Bladder microvascular endothelial cell (primary cell): ENCODE results near the gene FAM111B. TPM values are rescaled to one million over a fixed set of nuclear protein-coding genes. Genes with fewer than 3 reads are reported as not detected.

Experiments used
- total RNA-seq: library from RNA; depleted of rRNA; stranded (reverse); fragments of >200 nt; gene quantifications from 2 replicates; pipeline ENCODE4 v1.2.3, GENCODE V29; 2014

The FAM111B gene, protein sequence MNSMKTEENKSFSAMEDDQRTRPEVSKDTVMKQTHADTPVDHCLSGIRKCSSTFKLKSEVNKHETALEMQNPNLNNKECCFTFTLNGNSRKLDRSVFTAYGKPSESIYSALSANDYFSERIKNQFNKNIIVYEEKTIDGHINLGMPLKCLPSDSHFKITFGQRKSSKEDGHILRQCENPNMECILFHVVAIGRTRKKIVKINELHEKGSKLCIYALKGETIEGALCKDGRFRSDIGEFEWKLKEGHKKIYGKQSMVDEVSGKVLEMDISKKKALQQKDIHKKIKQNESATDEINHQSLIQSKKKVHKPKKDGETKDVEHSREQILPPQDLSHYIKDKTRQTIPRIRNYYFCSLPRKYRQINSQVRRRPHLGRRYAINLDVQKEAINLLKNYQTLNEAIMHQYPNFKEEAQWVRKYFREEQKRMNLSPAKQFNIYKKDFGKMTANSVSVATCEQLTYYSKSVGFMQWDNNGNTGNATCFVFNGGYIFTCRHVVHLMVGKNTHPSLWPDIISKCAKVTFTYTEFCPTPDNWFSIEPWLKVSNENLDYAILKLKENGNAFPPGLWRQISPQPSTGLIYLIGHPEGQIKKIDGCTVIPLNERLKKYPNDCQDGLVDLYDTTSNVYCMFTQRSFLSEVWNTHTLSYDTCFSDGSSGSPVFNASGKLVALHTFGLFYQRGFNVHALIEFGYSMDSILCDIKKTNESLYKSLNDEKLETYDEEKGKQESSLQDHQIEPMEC
- total RNA-seq, result 13.9 and 31.7 TPM in 2 replicates

DNA sequence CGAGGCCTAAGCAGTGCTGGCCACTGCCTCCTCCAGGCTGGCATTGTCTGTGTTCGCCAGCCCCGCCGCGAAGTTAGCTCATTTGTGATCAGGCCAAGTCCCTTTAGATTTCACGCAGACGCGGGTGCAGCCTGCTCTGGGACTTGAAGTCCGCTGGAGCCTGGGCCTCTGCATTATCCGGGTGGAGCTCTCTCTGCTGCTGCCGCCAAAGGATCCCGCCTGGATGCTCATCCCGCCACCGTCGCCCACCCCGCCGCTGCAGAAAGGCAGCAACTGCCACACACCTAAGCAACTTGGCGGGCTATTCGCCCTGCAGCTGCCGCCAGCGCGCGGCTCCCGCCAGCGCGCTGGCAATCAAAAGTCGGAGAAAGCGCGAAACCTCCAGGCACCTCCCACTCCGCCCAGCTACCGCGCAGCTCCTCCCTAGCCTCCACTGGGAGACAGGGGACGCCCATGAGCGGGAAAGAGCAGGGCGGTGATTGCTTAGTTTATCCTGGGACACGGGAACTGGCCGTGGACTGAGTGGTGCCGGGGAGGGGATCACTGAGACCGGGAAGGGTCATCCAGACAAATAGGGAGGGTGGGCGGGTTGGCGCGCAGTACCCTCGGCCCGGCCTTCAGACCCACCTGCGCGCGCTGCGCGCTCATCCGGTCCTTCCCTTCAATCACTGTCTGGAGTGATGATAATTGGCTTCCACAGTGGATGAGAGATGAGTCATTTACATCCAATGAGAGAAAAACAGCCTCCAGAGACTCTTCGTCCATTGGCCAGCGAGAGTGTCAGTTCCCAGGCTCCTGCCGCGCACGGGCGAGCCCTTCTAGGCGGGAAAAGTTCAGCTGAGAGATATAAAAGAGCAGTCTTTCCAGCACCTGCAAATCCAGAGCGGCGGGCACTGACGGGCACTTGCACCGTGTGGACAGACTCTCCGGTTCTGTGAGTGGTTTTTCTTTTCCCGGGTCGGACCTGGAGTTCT, at the start of gene FAM111B:
FAM111B (plus strand) TSS at position 875 of the 974 bp plus-strand sequence. CDS start 2,389 bp downstream, outside the sequence.

DNA sequence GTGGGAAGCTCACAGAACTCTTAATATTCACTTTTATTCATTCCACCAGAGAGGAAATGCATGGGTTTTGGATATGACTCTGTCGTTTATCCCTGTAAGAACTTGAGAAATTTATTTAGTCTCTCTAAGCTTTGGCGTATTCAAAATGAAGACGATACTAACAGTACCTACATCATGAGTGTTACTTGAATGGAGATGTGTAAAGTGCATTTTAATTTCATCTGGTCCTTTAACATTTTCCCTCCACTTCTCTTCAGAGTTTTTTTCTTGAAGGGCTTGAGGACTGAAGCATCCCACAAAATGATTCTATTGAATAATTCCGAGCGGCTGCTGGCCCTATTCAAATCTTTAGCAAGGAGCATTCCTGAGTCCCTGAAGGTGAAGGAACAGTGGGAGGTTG, 21.0 kb upstream of the FAM111B start, which contains the start of gene GLYATL1B:
GLYATL1B (plus strand) TSS at position 301 of the 400 bp plus-strand sequence; CDS start at position 301, 0 bp downstream.

DNA sequence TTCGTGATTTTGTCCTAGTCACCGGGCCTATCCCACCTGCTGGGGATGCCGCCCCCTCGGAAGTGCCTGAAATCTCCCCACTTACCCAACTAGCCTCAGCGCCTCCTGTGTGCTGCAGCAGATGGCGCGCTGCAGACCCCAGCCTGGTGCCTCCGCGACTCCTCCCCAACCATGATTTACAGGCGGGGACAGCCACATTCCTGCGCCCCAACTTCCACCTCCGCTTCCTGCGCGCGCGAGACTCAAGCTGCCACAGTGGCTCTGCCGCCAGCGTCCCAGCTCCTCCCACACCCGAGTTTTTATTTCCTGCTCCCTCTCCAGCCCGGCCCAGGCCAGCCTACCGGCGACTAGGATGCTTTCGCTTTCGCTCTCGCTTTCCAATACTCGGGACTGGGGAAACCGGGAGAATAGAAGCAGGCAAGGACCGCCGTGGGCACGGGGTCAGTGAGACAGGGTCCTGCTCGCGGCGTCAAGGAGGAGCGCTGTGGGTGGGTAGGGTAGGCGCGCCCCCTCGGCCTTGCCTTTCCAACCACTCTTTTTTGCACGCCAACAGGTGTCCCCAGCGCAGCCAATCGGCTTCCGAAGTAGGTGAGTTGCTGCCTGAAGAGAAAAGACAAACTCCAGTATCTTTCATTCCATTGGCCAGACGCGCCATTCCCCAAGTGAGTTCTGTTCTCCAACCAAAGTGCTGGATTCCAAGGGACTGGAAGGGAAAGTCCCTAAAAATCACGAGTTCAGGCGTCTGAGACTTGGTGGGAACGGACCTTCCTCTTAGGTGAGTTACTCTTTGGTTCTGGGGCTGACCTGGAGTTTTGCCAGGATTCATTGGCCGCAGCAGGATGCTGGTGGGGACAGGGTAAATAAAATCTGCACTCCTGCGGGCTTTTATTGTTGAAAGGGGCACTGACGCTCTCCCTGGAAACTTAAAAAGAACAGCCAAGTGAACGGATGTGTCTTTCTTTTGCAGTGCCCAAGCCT, 35.8 kb downstream of the FAM111B start, which contains the start of gene FAM111A:
FAM111A (plus strand) TSS at position 327 of the 978 bp plus-strand sequence. CDS start 6,017 bp downstream, outside the sequence.

DNA sequence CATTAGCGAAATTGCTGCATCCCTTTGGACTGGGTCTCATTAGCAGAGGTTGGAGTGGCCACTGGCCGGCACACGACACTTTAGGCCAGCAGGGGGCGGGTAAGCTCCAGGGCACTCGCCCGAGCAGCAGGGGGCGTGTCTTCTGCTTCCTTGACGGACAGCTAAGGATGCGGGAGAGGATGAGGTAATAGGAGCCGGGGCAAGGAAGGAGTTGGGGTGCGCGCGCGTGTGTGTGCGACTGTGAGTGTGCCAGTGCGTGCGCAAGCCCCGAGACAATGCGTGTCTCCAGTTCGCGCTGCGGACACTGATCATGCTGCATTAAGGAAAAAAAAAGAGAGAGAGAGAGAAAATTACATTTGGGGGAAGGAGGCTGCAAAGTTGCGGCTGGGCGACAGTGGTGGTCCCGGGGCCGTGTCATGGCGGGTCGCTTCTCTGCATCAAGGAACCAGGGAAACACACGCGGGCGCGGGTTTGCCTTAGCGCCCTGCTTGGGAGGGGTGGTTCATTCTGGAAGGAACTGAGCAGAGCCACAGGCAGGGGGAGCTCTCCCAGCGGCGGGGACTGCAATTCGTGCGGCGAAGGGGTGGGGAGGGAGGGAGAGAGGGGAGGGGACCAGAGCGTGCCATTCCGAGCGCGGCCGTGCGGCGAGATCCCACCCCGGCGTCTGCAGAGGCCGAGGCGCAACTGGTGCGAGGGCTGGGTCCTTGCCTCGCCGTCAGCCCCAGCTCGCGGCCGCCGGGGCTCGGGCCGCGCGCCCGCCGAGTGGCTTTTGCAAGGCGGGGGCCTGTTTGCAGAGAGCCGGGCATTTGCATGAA, 64.7 kb downstream of the FAM111B start, which contains the start of gene DTX4:
DTX4 (plus strand) TSS at position 625 of the 815 bp plus-strand sequence. CDS start 464 bp downstream, outside the sequence.

Other genes with a start within 250 kb of the FAM111B start
- not detected in 2 replicates for gene GLYATL1, start 167.7 kb upstream of the FAM111B start, total RNA-seq
- gene GLYATL1B, start 20.9 kb upstream of the FAM111B start, total RNA-seq, result not detected in 2 replicates
- gene FAM111A, start 35.6 kb downstream of the FAM111B start, total RNA-seq, result 48.4 and 85.1 TPM in 2 replicates
- 0.32 and 68.3 TPM in 2 replicates for gene DTX4, start 64.9 kb downstream of the FAM111B start, total RNA-seq
- 0.06 TPM in 1 of 2 replicates, not detected in the other for gene MPEG1, start 105.7 kb downstream of the FAM111B start, total RNA-seq